DND-41 (cell line): ENCODE results near the gene RDH12.

Experiments
- ATAC-seq: fragments of 200-7000 bp; cut with Tn5 transposase; 3 replicates; pipeline ENCODE4 v1.9.1; 2021; ENCODE audit warnings: low read depth; ENCODE audit not compliant: insufficient read depth
- DNase-seq: peaks from one replicate; pipeline ENCODE4 v3.0.0-alpha.2; 2020
- H2AFZ ChIP-seq: 2 replicates; pipeline ENCODE4 v1.6.0; 2012; ENCODE audit warnings: low read depth, low read length
- H3K27ac ChIP-seq: 2 replicates; pipeline ENCODE4 v1.5.1; 2012; ENCODE audit warnings: low read length, inconsistent platforms
- H3K27me3 ChIP-seq: fragments of 200-600 bp; sonication (generic); 2 replicates; pipeline ENCODE4 v1.6.0; 2012; ENCODE audit warnings: low read length, mild to moderate bottlenecking, inconsistent platforms; ENCODE audit not compliant: insufficient read depth, poor library complexity
- H3K36me3 ChIP-seq: 2 replicates; pipeline ENCODE4 v1.5.1; 2012; ENCODE audit warnings: low read length, inconsistent platforms; ENCODE audit not compliant: insufficient read depth
- H3K4me1 ChIP-seq: 2 replicates; pipeline ENCODE4 v1.5.1; 2012; ENCODE audit warnings: mild to moderate bottlenecking, low read length; ENCODE audit not compliant: insufficient read depth
- H3K4me2 ChIP-seq: 2 replicates; pipeline ENCODE4 v1.6.0; 2012; ENCODE audit warnings: mild to moderate bottlenecking, moderate library complexity, low read length, inconsistent platforms; ENCODE audit not compliant: insufficient read depth
- H3K4me3 ChIP-seq, 2 experiments: fragments of 200-600 bp in 1 of 2; shearing (Covaris generic) in 1 of 2; 2 replicates each; pipeline ENCODE4 v1.5.1; 2012 to 2016; ENCODE audit warnings: inconsistent platforms in 2 of 2, low read length in 2 of 2, mild to moderate bottlenecking in 2 of 2, low read depth in 1 of 2, moderate library complexity in 1 of 2
- H3K79me2 ChIP-seq: 2 replicates; pipeline ENCODE4 v1.6.0; 2012; ENCODE audit warnings: low read length, inconsistent platforms; ENCODE audit not compliant: insufficient read depth
- H3K9ac ChIP-seq: 2 replicates; pipeline ENCODE4 v1.6.0; 2012; ENCODE audit warnings: low read depth, mild to moderate bottlenecking, inconsistent platforms, low read length, moderate library complexity
- H3K9me3 ChIP-seq: 2 replicates; pipeline ENCODE4 v1.5.1; 2012; ENCODE audit warnings: low read length, moderate library complexity, mild to moderate bottlenecking, inconsistent platforms; ENCODE audit not compliant: insufficient read depth, severe bottlenecking
- H4K20me1 ChIP-seq: 2 replicates; pipeline ENCODE4 v1.6.0; 2012; ENCODE audit warnings: low read length; ENCODE audit not compliant: insufficient read depth
- CTCF ChIP-seq: IDR thresholded peaks from 2 replicates; pipeline ENCODE4 v1.5.1; 2012; ENCODE audit warnings: borderline replicate concordance, low read length, moderate library complexity, mild to moderate bottlenecking; ENCODE audit not compliant: poor library complexity, severe bottlenecking; ENCODE audit errors: extremely low read depth
- EZH2 ChIP-seq: IDR thresholded peaks from 3 replicates; pipeline ENCODE4 v1.6.1; 2012; ENCODE audit warnings: borderline replicate concordance, low read depth, mild to moderate bottlenecking, moderate library complexity, low read length, inconsistent platforms; ENCODE audit not compliant: severe bottlenecking

The RDH12 gene

DNA sequence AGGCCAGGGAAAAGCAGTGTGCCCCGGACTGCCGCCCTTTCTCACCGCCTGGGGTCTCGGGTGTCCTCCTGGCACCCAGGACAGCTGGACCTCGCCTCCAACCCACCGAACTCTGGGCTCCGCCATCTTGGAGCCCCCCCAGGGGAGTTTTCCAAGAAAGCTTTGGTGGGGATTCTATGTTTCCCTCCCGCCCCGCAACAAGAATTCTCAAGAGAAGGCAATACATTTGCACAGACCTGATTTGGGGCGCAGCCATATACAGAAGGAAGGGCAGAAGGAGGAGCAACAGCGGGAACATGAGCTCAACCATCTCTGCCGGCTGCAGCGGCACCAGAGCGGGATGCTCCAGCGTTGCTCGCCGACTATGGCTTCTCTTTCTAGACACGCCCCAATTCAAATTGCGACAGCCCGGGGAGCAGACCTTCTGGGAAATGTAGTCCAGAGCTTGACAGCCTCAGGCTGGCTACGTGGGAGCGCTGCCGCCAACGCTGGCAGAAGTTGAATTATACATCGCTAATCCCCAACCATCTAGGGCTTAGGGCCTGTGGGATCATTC, 6.2 kb upstream of the RDH12 start, which contains the start of gene RDH11:
Gene RDH11, minus strand, starts transcription at position 371 of the 556 bp plus-strand sequence. Its CDS starts 61 bp downstream, at position 310.
- Histone ChIP-seq H3K4me2 (peak within 1 kb of the TSS; percentile 97), H3K79me2 (peaks cover 49% of the 10 kb centered on the region), H3K27ac (peak within 1 kb of the TSS; percentile 94), H3K4me3 (peak within 1 kb of the TSS; percentile 85 to 95), H2AFZ (peak within 1 kb of the TSS; percentile 89), H3K4me1 (peaks cover 25% of the 10 kb centered on the region), H3K9me3 (no peaks in the 10 kb centered on the region), H3K9ac (peak within 1 kb of the TSS; percentile 76), H4K20me1 (peaks cover 35% of the 10 kb centered on the region), H3K27me3 (no peaks in the 10 kb centered on the region), H3K36me3 (peaks cover 30% of the 10 kb centered on the region)
- ATAC-seq = peak; percentile 96
- peak; percentile 90 for DNase-seq
- no peak for TF ChIP-seq CTCF
- TF ChIP-seq EZH2 = no peak

GRCh38 chr14:67697006-67697405, 4.7 kb upstream of the RDH12 start:
- H3K4me2 ChIP-seq = no peak overlapping the region
- no peak overlapping the region for H3K27ac ChIP-seq
- H3K36me3 ChIP-seq = peaks cover 14% of the 10 kb centered on the region
- ATAC-seq (no peak), DNase-seq (no peak)
- H4K20me1 ChIP-seq = peaks cover 25% of the 10 kb centered on the region
- H3K9ac ChIP-seq = no peak overlapping the region
- no peaks in the 10 kb centered on the region for H3K27me3 ChIP-seq
- H3K4me1 ChIP-seq = peaks cover 25% of the 10 kb centered on the region
- H3K4me3 ChIP-seq = no peak overlapping the region
- TF ChIP-seq EZH2 (no peak), CTCF (no peak)
- peaks cover 34% of the 10 kb centered on the region for H3K79me2 ChIP-seq
- no peak overlapping the region for H2AFZ ChIP-seq
- H3K9me3 ChIP-seq = no peaks in the 10 kb centered on the region

GRCh38 chr14:67698179-67698578, 3.5 kb upstream of the RDH12 start:
- Histone ChIP-seq H2AFZ (no peak overlapping the region), H3K4me3 (no peak overlapping the region), H4K20me1 (peaks cover 15% of the 10 kb centered on the region), H3K36me3 (peaks cover 3% of the 10 kb centered on the region; the same call in 1 of the 2 replicates), H3K9ac (no peak overlapping the region), H3K79me2 (peaks cover 22% of the 10 kb centered on the region), H3K4me2 (no peak overlapping the region), H3K9me3 (no peaks in the 10 kb centered on the region), H3K4me1 (peaks cover 20% of the 10 kb centered on the region), H3K27ac (no peak overlapping the region), H3K27me3 (no peaks in the 10 kb centered on the region)
- ATAC-seq = no peak
- DNase-seq = no peak
- no peak for TF ChIP-seq EZH2
- TF ChIP-seq CTCF = no peak

DNA sequence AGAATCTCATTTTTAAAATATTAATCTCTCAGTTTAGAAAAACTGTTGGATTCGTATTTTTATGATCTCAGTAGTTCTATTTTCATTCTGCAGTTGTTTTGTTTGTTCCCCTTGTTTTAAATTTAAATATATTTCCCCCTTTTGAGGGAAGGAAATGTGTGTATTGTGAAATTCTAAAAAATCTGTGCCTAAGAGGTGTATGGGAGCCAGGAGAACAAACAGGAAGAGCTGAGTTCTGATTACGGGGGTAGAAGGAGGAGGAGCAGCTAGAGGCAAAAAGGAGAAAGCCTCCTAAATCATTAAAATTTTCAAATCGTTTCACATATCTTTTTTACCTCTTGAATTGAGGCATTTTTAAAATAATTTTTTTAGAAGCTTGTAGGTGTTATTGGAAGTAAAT, 2.3 kb downstream of the RDH12 start:
- Histone ChIP-seq H3K9ac (no peak overlapping the region), H2AFZ (no peak overlapping the region), H3K4me1 (no peaks in the 10 kb centered on the region), H3K4me3 (no peak overlapping the region), H3K79me2 (no peaks in the 10 kb centered on the region), H3K27ac (no peak overlapping the region), H3K27me3 (no peaks in the 10 kb centered on the region), H4K20me1 (no peaks in the 10 kb centered on the region), H3K9me3 (peaks cover 4% of the 10 kb centered on the region), H3K4me2 (no peak overlapping the region), H3K36me3 (no peaks in the 10 kb centered on the region)
- DNase-seq (no peak), ATAC-seq (no peak)
- TF ChIP-seq CTCF = no peak
- TF ChIP-seq EZH2 = no peak
